ENCODE measurements around the gene PPARG. TPM values are rescaled to one million over a fixed set of nuclear protein-coding genes. Genes with fewer than 3 reads are reported as not detected.

Gene PPARG
- total and polyA plus RNA-seq, 12 donors: 3.1 to 21.9 (median 6.8) TPM

DNA sequence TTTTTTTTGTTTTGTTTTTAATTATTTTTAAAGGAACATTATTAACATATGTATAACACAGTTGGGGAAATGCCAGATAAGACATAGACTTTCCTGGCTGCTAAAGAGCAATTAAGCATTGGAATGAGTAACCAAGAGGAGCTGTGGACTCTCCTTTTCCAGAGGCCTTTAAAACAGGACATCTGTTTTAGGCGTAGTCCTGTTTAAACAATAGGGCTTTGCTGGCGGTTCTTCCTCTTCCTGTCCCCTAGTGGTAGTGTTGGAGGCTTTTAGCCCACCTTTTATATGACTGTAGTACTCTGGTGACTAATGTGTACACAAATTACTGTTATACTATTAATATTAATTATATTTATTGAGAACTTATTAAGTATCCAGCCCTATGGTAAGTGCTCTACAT, 81.9 kb downstream of the PPARG start:
- 58 to 65% (median 65%) methylated on average over 2 of the region's 2 CpGs for WGBS, 4 donors

DNA sequence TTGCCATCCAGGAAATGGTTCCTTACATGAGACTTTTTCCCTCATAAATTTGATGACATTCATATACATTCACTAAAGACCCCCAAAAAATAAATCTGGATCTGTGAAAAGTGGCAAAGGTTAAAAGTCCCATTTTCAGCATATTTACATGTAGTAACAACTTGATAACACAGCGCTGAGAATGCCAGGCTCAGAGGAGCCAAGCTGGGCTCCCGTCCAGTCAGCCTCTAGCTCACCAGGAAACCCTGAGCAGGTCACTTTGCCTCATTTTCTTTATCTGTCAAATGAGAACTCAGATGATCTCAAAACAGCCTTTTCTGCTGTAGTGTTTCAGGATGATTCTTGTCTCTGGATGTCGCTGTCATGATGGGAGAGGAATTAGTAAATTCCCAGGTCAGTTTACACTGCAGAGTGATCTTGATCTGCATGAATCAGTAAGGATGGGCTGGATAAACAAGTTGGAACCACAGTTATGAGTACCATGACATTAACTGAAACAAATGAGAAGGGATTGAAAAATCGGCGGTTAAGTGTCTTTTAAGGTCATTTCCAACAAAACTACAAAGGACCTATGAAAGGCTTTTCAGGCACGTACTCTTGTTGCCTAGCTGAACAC, 82.8 kb downstream of the PPARG start:
- Histone ChIP-seq H3K36me3 (replicated peaks in 1 of 2) (no peaks in the 10 kb centered on the region), H3K27me3 (no peaks in the 10 kb centered on the region), H3K9me3 (replicated peaks in 1 of 3) (peaks cover 0 to 3% (median 0%) of the 10 kb centered on the region in 3 donors), H3K4me3 (no peak overlapping the region), H3K4me1 (replicated peaks in 1 of 2) (peaks cover 0 to 8% of the 10 kb centered on the region in 2 donors), H3K27ac (peak overlapping the region in 1 of 5 donors; percentile 36)
- DNase-seq: peak in 1 of 7 donors; percentile 14
- TF ChIP-seq, protein P1, sequence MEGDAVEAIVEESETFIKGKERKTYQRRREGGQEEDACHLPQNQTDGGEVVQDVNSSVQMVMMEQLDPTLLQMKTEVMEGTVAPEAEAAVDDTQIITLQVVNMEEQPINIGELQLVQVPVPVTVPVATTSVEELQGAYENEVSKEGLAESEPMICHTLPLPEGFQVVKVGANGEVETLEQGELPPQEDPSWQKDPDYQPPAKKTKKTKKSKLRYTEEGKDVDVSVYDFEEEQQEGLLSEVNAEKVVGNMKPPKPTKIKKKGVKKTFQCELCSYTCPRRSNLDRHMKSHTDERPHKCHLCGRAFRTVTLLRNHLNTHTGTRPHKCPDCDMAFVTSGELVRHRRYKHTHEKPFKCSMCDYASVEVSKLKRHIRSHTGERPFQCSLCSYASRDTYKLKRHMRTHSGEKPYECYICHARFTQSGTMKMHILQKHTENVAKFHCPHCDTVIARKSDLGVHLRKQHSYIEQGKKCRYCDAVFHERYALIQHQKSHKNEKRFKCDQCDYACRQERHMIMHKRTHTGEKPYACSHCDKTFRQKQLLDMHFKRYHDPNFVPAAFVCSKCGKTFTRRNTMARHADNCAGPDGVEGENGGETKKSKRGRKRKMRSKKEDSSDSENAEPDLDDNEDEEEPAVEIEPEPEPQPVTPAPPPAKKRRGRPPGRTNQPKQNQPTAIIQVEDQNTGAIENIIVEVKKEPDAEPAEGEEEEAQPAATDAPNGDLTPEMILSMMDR (IDR thresholded peaks at IDR 0.05): no peak
- TF ChIP-seq POLR2A (IDR thresholded peaks at IDR 0.05): no peak
- intact Hi-C loops (cut with DNase I): no loop called here
- WGBS, 4 donors: 51 to 66% (median 61%) methylated on average over 6 of the region's 6 CpGs

More for the DNA sequence above, 81.9 kb downstream of the PPARG start:
- peaks cover 0 to 8% of the 10 kb centered on the region in 2 donors for H3K4me1 ChIP-seq (replicated peaks in 1 of 2)
- intact Hi-C loops (cut with DNase I): no loop called here
- no peak for TF ChIP-seq POLR2A (IDR thresholded peaks at IDR 0.05)
- TF ChIP-seq, protein P1 (IDR thresholded peaks at IDR 0.05): no peak
- H3K9me3 ChIP-seq (replicated peaks in 1 of 3): peaks cover 0 to 4% (median 0%) of the 10 kb centered on the region in 3 donors
- no peak for DNase-seq
- no peak overlapping the region for H3K4me3 ChIP-seq
- no peaks in the 10 kb centered on the region for H3K36me3 ChIP-seq (replicated peaks in 1 of 2)
- H3K27ac ChIP-seq: no peak overlapping the region
- H3K27me3 ChIP-seq: no peaks in the 10 kb centered on the region

DNA sequence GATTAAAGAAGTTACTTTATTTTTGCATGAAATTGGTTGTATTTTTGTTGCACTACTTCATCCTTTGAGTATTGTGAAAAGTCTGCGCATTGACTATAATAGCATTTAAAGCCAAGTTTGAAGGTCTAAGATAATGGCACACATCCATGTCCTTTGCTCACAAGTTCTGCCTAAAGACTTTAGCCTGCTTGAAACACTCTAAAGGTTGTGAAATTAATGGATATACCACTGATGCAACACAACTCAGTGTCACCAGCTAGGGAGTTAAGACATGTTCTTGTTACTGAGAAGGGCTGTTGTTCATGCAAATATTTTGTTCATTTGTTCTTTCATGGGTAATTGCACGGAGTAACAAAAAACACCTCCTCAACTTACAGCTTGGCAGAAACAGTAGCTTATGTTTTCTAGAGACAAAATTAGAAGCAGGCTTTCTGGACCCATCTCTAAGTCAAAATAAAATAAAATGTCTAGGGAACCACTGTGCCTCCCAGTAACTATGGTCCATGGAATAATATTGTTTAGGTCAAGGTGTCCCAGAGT, 83.9 kb downstream of the PPARG start:
- H3K36me3 ChIP-seq (replicated peaks in 1 of 2): no peaks in the 10 kb centered on the region
- no peak for TF ChIP-seq POLR2A (IDR thresholded peaks at IDR 0.05)
- TF ChIP-seq, protein P1 (IDR thresholded peaks at IDR 0.05): no peak
- WGBS, 4 donors: 78 to 93% (median 84%) methylated on average over 2 of the region's 2 CpGs
- intact Hi-C loops (cut with DNase I): no loop called here
- H3K4me3 ChIP-seq: no peak overlapping the region
- no peaks in the 10 kb centered on the region for H3K9me3 ChIP-seq (replicated peaks in 1 of 3)
- H3K4me1 ChIP-seq (replicated peaks in 1 of 2): peaks cover 0 to 8% of the 10 kb centered on the region in 2 donors
- DNase-seq: no peak
- H3K27ac ChIP-seq: no peak overlapping the region
- H3K27me3 ChIP-seq: no peaks in the 10 kb centered on the region

DNA sequence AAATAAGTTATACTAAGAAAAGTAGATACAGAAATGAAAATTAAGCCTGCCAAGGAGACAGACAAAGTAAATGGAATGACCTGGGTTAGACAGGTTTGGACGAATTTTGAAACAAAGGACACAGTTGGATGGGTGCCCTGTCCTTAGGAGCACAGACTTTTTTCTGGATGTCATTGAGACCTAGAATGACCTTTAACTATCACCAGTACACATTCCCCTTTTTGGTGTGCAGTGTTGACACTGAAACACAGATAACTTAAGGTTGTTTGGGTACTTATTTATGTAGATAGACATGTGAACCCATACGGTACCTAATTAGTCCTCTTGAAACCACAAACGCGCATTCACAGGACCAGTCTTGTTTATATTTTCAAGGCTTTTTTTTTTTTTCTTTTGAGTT, 86.7 kb downstream of the PPARG start:
- intact Hi-C loops (cut with DNase I): no loop called here
- WGBS, 4 donors: 68 to 73% (median 69%) methylated on average over 4 of the region's 4 CpGs
- no peaks in the 10 kb centered on the region for H3K27me3 ChIP-seq

More for the DNA sequence above, 86.7 kb downstream of the PPARG start:
- Histone ChIP-seq H3K27ac (no peak overlapping the region), H3K36me3 (replicated peaks in 1 of 2) (no peaks in the 10 kb centered on the region), H3K4me3 (no peak overlapping the region), H3K9me3 (replicated peaks in 1 of 3) (no peaks in the 10 kb centered on the region), H3K4me1 (replicated peaks in 1 of 2) (peaks cover 0 to 8% of the 10 kb centered on the region in 2 donors)
- DNase-seq: no peak
- TF ChIP-seq, protein P1 (IDR thresholded peaks at IDR 0.05): no peak
- no peak for TF ChIP-seq POLR2A (IDR thresholded peaks at IDR 0.05)
